Peyer's patch (tissue), 4 donors: ENCODE measurements around the gene EPS8. TPM values are rescaled to one million over a fixed set of nuclear protein-coding genes. Genes with fewer than 3 reads are reported as not detected.

Source experiments
- DNase-seq, 3 donors: peaks; one replicate each; pipeline ENCODE4 v3.0.0-alpha.2; 2017 to 2019
- H3K27ac ChIP-seq, 4 donors: fragments of 200-600 bp; sonication (generic); one replicate each; pipeline ENCODE4 v1.5.1; 2016 to 2019
- H3K27me3 ChIP-seq, 2 donors: fragments of 200-600 bp; sonication (generic); one replicate each; pipeline ENCODE4 v1.5.1; 2019
- H3K36me3 ChIP-seq, 3 donors: fragments of 200-600 bp; sonication (generic); one replicate each; pipeline ENCODE4 v1.5.1; 2016 to 2019
- H3K4me1 ChIP-seq, 4 donors: fragments of 200-600 bp; sonication (generic); one replicate each; pipeline ENCODE4 v1.5.1; 2016 to 2019
- H3K4me3 ChIP-seq, 4 donors: fragments of 200-600 bp; sonication (generic); 1 replicate in 3 of 4; 2 replicates in 1 of 4; pipeline ENCODE4 v1.5.1; 2016 to 2019; ENCODE audit warnings: mild to moderate bottlenecking in 1 of 4
- H3K9me3 ChIP-seq, 4 donors: fragments of 200-600 bp; sonication (generic); one replicate each; pipeline ENCODE4 v1.5.1; 2016 to 2019; ENCODE audit warnings: mild to moderate bottlenecking in 1 of 4
- POLR2A ChIP-seq, 2 donors: fragments of 450-650 bp; IDR thresholded peaks; one replicate each; pipeline ENCODE4 v1.5.1; 2017; ENCODE audit warnings: antibody characterized with exemption in 2 of 2, mild to moderate bottlenecking in 2 of 2, moderate library complexity in 2 of 2
- total RNA-seq, 4 donors: library from RNA; depleted of rRNA; stranded (reverse); fragments of >200 nt; gene quantifications; one replicate each; pipeline ENCODE4 v1.1.0, GENCODE V29; 2016
- TF ChIP-seq, protein P1 (sequence below), 6 experiments: fragments of 450-650 bp in 4 of 6; fragments of 200-600 bp in 2 of 6; sonication (generic) in 1 of 6; IDR thresholded peaks; one replicate each; pipeline ENCODE4 v1.5.1; 2017 to 2019; ENCODE audit warnings: antibody characterized with exemption in 6 of 6, mild to moderate bottlenecking in 3 of 6, moderate library complexity in 1 of 6

The EPS8 gene
- total RNA-seq, 4 donors from 2014 or later: 57.8 to 168 (median 129) TPM

GRCh38 chr12:15714256-15714655 lies 74.9 kb downstream of the EPS8 start:
- H3K4me1 ChIP-seq: peaks cover 0 to 30% (median 4%) of the 10 kb centered on the region in 4 donors
- H3K36me3 ChIP-seq: no peaks in the 10 kb centered on the region
- peak overlapping the region in 3 of 4 donors; percentile 3 to 79 (median 17) for H3K27ac ChIP-seq
- H3K4me3 ChIP-seq: no peak overlapping the region
- no peaks in the 10 kb centered on the region for H3K27me3 ChIP-seq
- no peaks in the 10 kb centered on the region for H3K9me3 ChIP-seq
- no peak for TF ChIP-seq POLR2A (IDR thresholded peaks at IDR 0.05)
- TF ChIP-seq, protein P1, sequence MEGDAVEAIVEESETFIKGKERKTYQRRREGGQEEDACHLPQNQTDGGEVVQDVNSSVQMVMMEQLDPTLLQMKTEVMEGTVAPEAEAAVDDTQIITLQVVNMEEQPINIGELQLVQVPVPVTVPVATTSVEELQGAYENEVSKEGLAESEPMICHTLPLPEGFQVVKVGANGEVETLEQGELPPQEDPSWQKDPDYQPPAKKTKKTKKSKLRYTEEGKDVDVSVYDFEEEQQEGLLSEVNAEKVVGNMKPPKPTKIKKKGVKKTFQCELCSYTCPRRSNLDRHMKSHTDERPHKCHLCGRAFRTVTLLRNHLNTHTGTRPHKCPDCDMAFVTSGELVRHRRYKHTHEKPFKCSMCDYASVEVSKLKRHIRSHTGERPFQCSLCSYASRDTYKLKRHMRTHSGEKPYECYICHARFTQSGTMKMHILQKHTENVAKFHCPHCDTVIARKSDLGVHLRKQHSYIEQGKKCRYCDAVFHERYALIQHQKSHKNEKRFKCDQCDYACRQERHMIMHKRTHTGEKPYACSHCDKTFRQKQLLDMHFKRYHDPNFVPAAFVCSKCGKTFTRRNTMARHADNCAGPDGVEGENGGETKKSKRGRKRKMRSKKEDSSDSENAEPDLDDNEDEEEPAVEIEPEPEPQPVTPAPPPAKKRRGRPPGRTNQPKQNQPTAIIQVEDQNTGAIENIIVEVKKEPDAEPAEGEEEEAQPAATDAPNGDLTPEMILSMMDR (IDR thresholded peaks at IDR 0.05): no peak
- DNase-seq: no peak

DNA sequence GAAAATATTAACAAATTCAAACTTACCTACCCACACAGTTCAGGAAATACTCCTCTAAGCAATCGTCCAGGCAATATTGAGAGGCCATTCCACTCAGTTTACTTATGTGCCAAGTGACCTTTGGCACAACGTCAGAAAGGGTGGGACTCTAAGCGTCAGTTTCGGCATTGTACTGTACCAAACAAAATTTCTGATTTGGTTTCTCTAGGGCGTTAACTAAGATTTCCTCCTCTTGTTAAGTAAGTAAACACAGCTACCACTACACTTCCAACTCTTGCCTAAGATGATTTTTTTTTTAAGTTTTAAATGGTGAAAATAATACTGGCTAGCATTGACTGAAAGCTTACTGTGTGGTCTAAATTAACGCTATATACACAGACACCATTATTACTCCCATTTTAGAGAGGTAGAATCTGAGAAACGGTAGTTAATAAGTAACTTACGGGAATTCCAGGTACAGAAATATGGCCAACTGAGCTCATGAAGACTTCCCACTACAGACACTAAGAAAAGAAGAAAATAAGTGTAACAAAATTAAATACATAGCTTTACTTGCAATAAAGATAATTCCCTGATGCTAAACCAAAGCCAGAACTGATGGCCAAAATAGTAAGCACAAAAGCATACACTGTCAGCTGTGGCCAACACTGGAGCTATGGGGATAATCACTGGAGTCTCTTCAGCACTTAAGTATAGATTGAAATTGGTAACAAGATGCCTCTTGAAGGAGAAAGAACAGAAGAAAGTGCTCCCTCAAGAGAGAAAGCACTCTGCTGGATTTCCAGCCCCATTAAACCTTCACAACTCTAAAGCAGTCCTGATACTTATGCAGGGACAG lies 76.1 kb downstream of the EPS8 start:
- DNase-seq: peak in 1 of 3 donors; percentile 88
- Histone ChIP-seq H3K36me3 (no peaks in the 10 kb centered on the region), H3K27ac (peak overlapping the region in 3 of 4 donors; percentile 75 to 80 (median 79)), H3K4me1 (peaks cover 0 to 26% (median 1%) of the 10 kb centered on the region in 4 donors), H3K27me3 (no peaks in the 10 kb centered on the region), H3K4me3 (peak overlapping the region in 2 of 4 donors; percentile 30 to 38), H3K9me3 (no peaks in the 10 kb centered on the region)
- TF ChIP-seq, protein P1 (IDR thresholded peaks at IDR 0.05): no peak
- no peak for TF ChIP-seq POLR2A (IDR thresholded peaks at IDR 0.05)

DNA sequence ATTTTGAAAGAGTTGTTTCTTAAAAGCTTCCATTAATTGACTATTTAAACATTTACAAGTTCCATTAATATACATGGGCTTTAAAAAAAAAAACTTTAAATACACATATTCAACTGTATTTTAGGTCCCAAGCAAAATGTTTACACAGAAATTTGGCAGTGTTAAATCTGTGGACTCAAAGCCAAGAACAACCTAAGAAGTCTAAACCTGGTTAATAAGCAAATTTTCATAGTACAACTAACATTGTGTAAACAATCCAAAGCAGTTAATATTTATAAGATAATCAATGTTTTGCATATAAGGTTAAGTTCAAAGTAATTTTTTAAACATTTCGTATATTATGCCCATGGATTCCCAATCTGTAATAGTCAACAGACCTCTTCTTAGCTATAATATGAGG lies 77.0 kb downstream of the EPS8 start:
- Histone ChIP-seq H3K4me1 (peaks cover 0 to 23% (median 1%) of the 10 kb centered on the region in 4 donors), H3K27me3 (no peaks in the 10 kb centered on the region), H3K36me3 (no peaks in the 10 kb centered on the region), H3K27ac (peak overlapping the region in 3 of 4 donors; percentile 75 to 80 (median 79)), H3K9me3 (no peaks in the 10 kb centered on the region), H3K4me3 (peak overlapping the region in 2 of 4 donors; percentile 30 to 38)
- DNase-seq: no peak
- no peak for TF ChIP-seq POLR2A (IDR thresholded peaks at IDR 0.05)
- TF ChIP-seq, protein P1 (IDR thresholded peaks at IDR 0.05): no peak

DNA sequence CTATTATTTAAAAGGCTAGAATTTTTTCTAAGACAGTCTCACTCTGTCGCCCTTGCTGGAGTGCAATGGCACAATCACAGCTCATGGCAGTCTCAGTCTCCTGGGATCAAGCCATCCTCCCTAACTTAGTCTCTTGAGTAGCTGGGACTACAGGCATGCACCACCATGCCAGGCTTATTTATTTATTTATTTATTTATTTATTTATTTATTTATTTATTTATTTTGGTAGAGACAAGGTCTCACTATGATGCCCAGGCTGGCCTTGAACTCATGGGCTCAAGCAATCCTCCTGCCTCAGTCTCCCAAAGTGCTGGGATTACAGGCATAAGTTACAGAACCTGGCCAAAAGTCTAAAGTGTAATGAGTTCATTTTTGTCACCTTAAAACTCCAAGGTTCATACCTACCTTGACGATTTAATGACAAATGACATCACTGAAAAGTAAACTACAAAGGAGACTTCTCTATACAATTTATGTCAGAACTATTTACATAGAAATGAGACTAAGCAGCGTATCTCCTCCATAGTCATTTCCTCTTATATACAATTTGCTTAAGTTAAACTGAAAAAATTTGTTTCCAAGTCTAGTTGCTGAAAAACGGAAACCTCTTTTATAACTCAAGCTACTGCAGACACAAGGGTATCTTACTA lies 78.2 kb downstream of the EPS8 start:
- H3K9me3 ChIP-seq: no peaks in the 10 kb centered on the region
- peak overlapping the region in 2 of 4 donors; percentile 30 to 38 for H3K4me3 ChIP-seq
- H3K27me3 ChIP-seq: no peaks in the 10 kb centered on the region
- TF ChIP-seq, protein P1 (IDR thresholded peaks at IDR 0.05): no peak
- no peak for TF ChIP-seq POLR2A (IDR thresholded peaks at IDR 0.05)
- peak overlapping the region in 1 of 4 donors; percentile 52 for H3K27ac ChIP-seq
- DNase-seq: no peak
- peaks cover 0 to 33% (median 1%) of the 10 kb centered on the region in 4 donors for H3K4me1 ChIP-seq
- H3K36me3 ChIP-seq: no peaks in the 10 kb centered on the region

DNA sequence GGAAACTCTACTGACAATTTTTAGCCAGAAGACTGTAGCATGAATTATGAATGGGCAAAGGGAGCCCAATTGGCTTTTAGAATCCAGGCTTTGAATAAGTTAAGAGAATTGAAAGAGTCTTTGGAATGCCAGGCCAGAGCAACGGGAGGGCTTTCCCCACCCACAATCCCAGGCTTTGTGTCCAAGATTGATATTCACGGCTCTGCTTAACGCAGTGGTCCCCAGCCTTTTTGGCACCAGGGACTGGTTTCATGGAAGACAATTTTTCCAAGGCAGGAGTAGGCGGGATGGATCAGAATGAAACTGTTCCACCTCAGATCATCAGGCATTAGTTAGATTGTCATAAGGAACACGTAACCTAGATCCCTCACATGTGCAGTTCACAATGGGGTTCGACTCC lies 79.6 kb downstream of the EPS8 start:
- no peaks in the 10 kb centered on the region for H3K36me3 ChIP-seq
- no peaks in the 10 kb centered on the region for H3K9me3 ChIP-seq
- H3K27ac ChIP-seq: peak overlapping the region in 1 of 4 donors; percentile 3
- no peak for DNase-seq
- peaks cover 0 to 38% (median 1%) of the 10 kb centered on the region in 4 donors for H3K4me1 ChIP-seq
- no peaks in the 10 kb centered on the region for H3K27me3 ChIP-seq
- TF ChIP-seq, protein P1 (IDR thresholded peaks at IDR 0.05): no peak
- no peak for TF ChIP-seq POLR2A (IDR thresholded peaks at IDR 0.05)
- no peak overlapping the region for H3K4me3 ChIP-seq
